PC-3 (cell line): ENCODE results near the gene FBLN1. TPM values are rescaled to one million over a fixed set of nuclear protein-coding genes. Genes with fewer than 3 reads are reported as not detected.

Source experiments
- ATAC-seq: fragments of 200-7000 bp; cut with Tn5 transposase; 2 replicates; pipeline ENCODE4 v1.9.1; 2020; ENCODE audit warnings: mild to moderate bottlenecking, moderate library complexity
- BruUV-seq: library from RNA; stranded (reverse); fragments of 400-500 nt; replicated peaks from 2 replicates; lab custom pipeline; 2021; lab: Mats Ljungman, UMichigan
- CTCF ChIA-PET: fragments of 300-600 bp; sonication (Branson Sonifier 250); formaldehyde crosslinking; loops from one replicate; lab custom pipeline; 2022; ENCODE audit warnings: antibody characterized with exemption; lab: Charles Lee
- POLR2A ChIA-PET: fragments of 300-600 bp; sonication (Branson Sonifier 250); formaldehyde crosslinking; loops from one replicate; lab custom pipeline; 2022; ENCODE audit warnings: antibody characterized with exemption; ENCODE audit not compliant: unreplicated experiment; lab: Charles Lee
- DNase-seq: peaks from one replicate; pipeline ENCODE4 v3.0.0-alpha.2; 2015
- H2AFZ ChIP-seq: fragments of 300-600 bp; sonication (generic); 2 replicates; pipeline ENCODE4 v1.6.0; 2016; ENCODE audit warnings: antibody characterized with exemption, low read length
- H3F3A ChIP-seq: fragments of 300-600 bp; sonication (generic); one replicate; pipeline ENCODE4 v1.6.0; 2017; ENCODE audit warnings: antibody characterized with exemption, low read length, control low read depth, mild to moderate bottlenecking; ENCODE audit not compliant: unreplicated experiment
- H3K27ac ChIP-seq: fragments of 300-600 bp; sonication (generic); 2 replicates; pipeline ENCODE4 v1.5.1; 2016; ENCODE audit warnings: mild to moderate bottlenecking, low read length
- H3K27me3 ChIP-seq: fragments of 300-600 bp; sonication (generic); 2 replicates; pipeline ENCODE4 v1.6.1; 2016; ENCODE audit warnings: low read length, mixed read lengths
- H3K36me3 ChIP-seq: fragments of 300-600 bp; sonication (generic); 2 replicates; pipeline ENCODE4 v1.6.1; 2016; ENCODE audit warnings: low read depth, mixed run types, low read length, mixed read lengths
- H3K4me1 ChIP-seq: fragments of 300-600 bp; sonication (generic); 2 replicates; pipeline ENCODE4 v1.5.1; 2016; ENCODE audit warnings: low read length; ENCODE audit not compliant: insufficient read depth
- H3K4me2 ChIP-seq: fragments of 300-600 bp; sonication (generic); 2 replicates; pipeline ENCODE4 v1.6.0; 2016; ENCODE audit warnings: low read length
- H3K4me3 ChIP-seq: fragments of 300-600 bp; sonication (generic); 2 replicates; pipeline ENCODE4 v1.5.1; 2016; ENCODE audit warnings: mild to moderate bottlenecking, low read length, mixed read lengths
- H3K79me2 ChIP-seq: fragments of 300-600 bp; sonication (generic); 2 replicates; pipeline ENCODE4 v1.6.1; 2017; ENCODE audit warnings: low read length, mixed read lengths
- H3K9ac ChIP-seq: fragments of 300-600 bp; sonication (generic); 2 replicates; pipeline ENCODE4 v1.6.0; 2016; ENCODE audit warnings: mild to moderate bottlenecking, low read length
- H3K9me2 ChIP-seq: fragments of 300-600 bp; sonication (generic); replicated peaks from 2 replicates; pipeline ENCODE4 v1.6.1; 2016; ENCODE audit warnings: mixed run types, low read length, mixed read lengths
- H3K9me3 ChIP-seq: fragments of 300-600 bp; sonication (generic); 2 replicates; pipeline ENCODE4 v1.6.1; 2016; ENCODE audit warnings: low read length, mixed read lengths
- H4K20me1 ChIP-seq: fragments of 300-600 bp; sonication (generic); 2 replicates; pipeline ENCODE4 v1.6.1; 2016; ENCODE audit warnings: low read length, mixed read lengths
- EZH2 ChIP-seq: fragments of 300-600 bp; sonication (generic); IDR thresholded peaks from one replicate; pipeline ENCODE4 v1.6.1; 2017; ENCODE audit warnings: antibody characterized with exemption, mild to moderate bottlenecking, low read length; ENCODE audit not compliant: unreplicated experiment
- EZH2phosphoT487 ChIP-seq: fragments of 300-600 bp; sonication (generic); IDR thresholded peaks from 2 replicates; pipeline ENCODE4 v1.6.1; 2018; ENCODE audit warnings: mild to moderate bottlenecking, antibody characterized with exemption, low read length, borderline replicate concordance
- intact Hi-C: fragments of 100-400 bp; cut with micrococcal nuclease; formaldehyde crosslinking; loops from 2 replicates; pipeline ENCODE4 v1.9.0; 2023
- total RNA-seq: library from RNA; depleted of rRNA; stranded (reverse); fragments of >200 nt; gene quantifications from 2 replicates; pipeline ENCODE4 v1.2.3, GENCODE V29; 2014
- TF ChIP-seq, protein P1 (sequence below): fragments of 300-600 bp; sonication (generic); conservative IDR thresholded peaks from 2 replicates; pipeline ENCODE4 v1.5.1; 2017; ENCODE audit warnings: antibody characterized with exemption, low read depth, mild to moderate bottlenecking, low read length

Gene FBLN1
- total RNA-seq, 1 experiment from 2014 or later: 13.4 TPM

DNA sequence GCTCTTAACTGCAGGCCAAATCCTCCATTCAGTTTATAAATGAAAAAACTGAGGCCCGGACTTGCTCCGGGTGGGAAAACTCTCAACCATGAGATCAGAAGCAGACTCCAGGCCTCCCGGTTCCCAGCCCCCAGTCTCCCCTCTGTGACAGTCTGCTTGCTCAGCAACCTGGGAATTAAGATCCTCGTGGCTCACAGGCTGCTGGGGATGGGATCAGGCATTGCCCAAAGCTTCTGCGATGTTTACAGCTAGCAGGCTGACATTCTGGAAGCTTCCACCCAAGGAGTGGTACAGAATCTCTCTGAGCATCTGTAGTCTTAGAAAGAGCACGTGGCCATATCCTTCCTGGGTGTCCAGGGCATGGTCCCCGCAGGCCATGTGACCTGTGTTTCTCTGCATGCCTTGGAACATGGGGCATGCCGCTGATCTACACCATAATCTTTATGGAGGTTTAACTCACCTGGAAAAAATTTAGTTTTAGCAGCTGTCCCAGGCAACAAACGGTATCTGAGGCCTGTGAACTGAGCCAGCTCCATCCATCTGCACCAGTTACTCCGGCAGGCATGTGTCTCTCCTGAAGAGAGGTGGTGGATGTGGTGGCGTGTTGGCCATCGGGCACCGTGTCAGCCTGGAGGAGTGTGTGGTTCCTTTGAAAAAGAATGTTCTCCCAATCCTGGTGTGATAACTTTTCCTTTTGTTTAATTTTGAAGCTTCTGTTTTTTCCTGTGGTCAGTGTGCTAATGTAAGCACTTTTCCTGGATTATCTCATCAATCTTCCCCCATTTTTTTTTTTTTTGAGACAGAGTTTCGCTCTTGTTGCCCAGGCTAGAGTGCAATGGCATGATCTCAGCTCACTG is 7.9 kb downstream of the FBLN1 start:
- H3F3A ChIP-seq: no peaks in the 10 kb centered on the region
- no peaks in the 10 kb centered on the region for H3K79me2 ChIP-seq
- no peaks in the 10 kb centered on the region for H3K9me3 ChIP-seq
- no peak overlapping the region for H3K4me2 ChIP-seq
- H2AFZ ChIP-seq: no peak overlapping the region
- H3K27ac ChIP-seq: no peak overlapping the region
- BruUV-seq: no TSS peak
- H3K4me1 ChIP-seq: no peaks in the 10 kb centered on the region
- no peak overlapping the region for H3K4me3 ChIP-seq
- H3K36me3 ChIP-seq: no peaks in the 10 kb centered on the region
- no peak overlapping the region for H3K9ac ChIP-seq
- ChIA-PET CTCF (no interaction called here), POLR2A (interaction anchor here (0.5 kb wide), 1 partner anchor 59 kb away, joined by 4 read pairs; no protein-coding TSS in a partner anchor)
- DNase-seq (no peak), ATAC-seq (no peak)
- no peaks in the 10 kb centered on the region for H3K27me3 ChIP-seq
- no peaks in the 10 kb centered on the region for H3K9me2 ChIP-seq
- TF ChIP-seq, protein P1, sequence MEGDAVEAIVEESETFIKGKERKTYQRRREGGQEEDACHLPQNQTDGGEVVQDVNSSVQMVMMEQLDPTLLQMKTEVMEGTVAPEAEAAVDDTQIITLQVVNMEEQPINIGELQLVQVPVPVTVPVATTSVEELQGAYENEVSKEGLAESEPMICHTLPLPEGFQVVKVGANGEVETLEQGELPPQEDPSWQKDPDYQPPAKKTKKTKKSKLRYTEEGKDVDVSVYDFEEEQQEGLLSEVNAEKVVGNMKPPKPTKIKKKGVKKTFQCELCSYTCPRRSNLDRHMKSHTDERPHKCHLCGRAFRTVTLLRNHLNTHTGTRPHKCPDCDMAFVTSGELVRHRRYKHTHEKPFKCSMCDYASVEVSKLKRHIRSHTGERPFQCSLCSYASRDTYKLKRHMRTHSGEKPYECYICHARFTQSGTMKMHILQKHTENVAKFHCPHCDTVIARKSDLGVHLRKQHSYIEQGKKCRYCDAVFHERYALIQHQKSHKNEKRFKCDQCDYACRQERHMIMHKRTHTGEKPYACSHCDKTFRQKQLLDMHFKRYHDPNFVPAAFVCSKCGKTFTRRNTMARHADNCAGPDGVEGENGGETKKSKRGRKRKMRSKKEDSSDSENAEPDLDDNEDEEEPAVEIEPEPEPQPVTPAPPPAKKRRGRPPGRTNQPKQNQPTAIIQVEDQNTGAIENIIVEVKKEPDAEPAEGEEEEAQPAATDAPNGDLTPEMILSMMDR: no peak
- no peak for TF ChIP-seq EZH2phosphoT487
- no peak for TF ChIP-seq EZH2
- no peaks in the 10 kb centered on the region for H4K20me1 ChIP-seq
- intact Hi-C loops: no loop called here

DNA sequence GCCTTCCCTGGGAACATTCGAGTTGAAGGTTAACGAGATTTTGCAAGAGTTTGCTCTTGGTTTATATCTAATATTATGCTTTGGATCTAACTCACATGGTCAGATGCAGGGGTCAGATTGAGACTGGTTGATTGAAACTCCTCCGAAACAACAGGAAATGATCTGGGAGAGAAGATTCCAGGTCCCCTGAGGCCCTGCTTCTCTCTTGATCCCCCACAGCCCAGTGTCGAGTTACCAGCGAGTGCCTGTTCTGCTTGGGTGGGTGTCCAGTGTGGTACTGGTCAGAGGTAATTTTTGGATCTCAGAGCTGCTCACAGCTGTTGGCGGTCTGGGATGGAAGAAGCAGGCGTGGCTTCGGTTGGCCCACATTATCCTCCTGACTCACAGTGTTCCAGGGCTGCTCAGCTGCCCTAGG is 9.2 kb downstream of the FBLN1 start:
- H3K9ac ChIP-seq: no peak overlapping the region
- TF ChIP-seq, protein P1: no peak
- no peak for TF ChIP-seq EZH2
- TF ChIP-seq EZH2phosphoT487: no peak
- no TSS peak for BruUV-seq
- H3K4me3 ChIP-seq: no peak overlapping the region
- intact Hi-C loops: no loop called here
- no peaks in the 10 kb centered on the region for H3K4me1 ChIP-seq
- H4K20me1 ChIP-seq: no peaks in the 10 kb centered on the region
- no peak overlapping the region for H2AFZ ChIP-seq
- no peak overlapping the region for H3K27ac ChIP-seq
- H3K4me2 ChIP-seq: no peak overlapping the region
- ChIA-PET POLR2A (no interaction called here), CTCF (no interaction called here)
- H3K79me2 ChIP-seq: no peaks in the 10 kb centered on the region
- H3F3A ChIP-seq: no peaks in the 10 kb centered on the region
- H3K36me3 ChIP-seq: no peaks in the 10 kb centered on the region
- H3K9me2 ChIP-seq: no peaks in the 10 kb centered on the region
- H3K27me3 ChIP-seq: no peaks in the 10 kb centered on the region
- no peaks in the 10 kb centered on the region for H3K9me3 ChIP-seq
- ATAC-seq (no peak), DNase-seq (no peak)

DNA sequence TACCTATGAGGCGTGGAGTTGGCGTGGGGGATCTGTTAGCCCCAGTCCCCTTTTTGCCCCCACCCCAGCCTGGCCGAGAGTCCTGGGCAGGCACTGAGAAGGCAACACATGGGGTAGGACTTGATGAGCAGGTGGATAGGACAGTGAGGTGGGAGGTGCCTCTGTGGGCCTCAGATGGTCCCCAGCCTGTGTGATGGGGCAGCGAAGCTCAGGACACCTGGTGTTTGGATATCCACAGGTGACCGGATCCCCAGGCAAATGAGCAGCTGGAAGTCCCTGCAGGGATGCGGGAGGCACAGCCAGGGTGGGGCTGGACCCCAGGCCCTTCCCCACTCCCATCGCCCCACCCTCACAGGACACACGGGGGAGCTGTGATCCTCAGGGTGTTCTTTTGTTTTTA is 9.7 kb downstream of the FBLN1 start:
- ChIA-PET CTCF (no interaction called here), POLR2A (no interaction called here)
- H4K20me1 ChIP-seq: no peaks in the 10 kb centered on the region
- H3K9me3 ChIP-seq: no peaks in the 10 kb centered on the region
- H3K27ac ChIP-seq: no peak overlapping the region
- no TSS peak for BruUV-seq
- no peaks in the 10 kb centered on the region for H3K9me2 ChIP-seq
- H3K9ac ChIP-seq: no peak overlapping the region
- H3F3A ChIP-seq: no peaks in the 10 kb centered on the region
- no peaks in the 10 kb centered on the region for H3K4me1 ChIP-seq
- no peaks in the 10 kb centered on the region for H3K36me3 ChIP-seq
- no peak overlapping the region for H3K4me2 ChIP-seq
- intact Hi-C loops: no loop called here
- H2AFZ ChIP-seq: no peak overlapping the region
- ATAC-seq: no peak
- no peaks in the 10 kb centered on the region for H3K79me2 ChIP-seq
- no peaks in the 10 kb centered on the region for H3K27me3 ChIP-seq
- TF ChIP-seq, protein P1: no peak
- TF ChIP-seq EZH2phosphoT487: no peak
- no peak for TF ChIP-seq EZH2
- DNase-seq: no peak
- H3K4me3 ChIP-seq: no peak overlapping the region
